ENCODE data around the gene MLPH. TPM values are rescaled to one million over a fixed set of nuclear protein-coding genes. Genes with fewer than 3 reads are reported as not detected.

Gene MLPH
- polyA plus RNA-seq, 1 of the 3 experiments (the other 2 are of a cell fraction), result 93.6 TPM

GRCh38 chr2:237491515-237492118 is 4.6 kb downstream of the MLPH start:
- Histone ChIP-seq H3K9me3 (peaks cover 3% of the 10 kb centered on the region; the same call in 1 of the 2 replicates), H4K20me1 (ENCODE audit: insufficient read depth) (no peaks in the 10 kb centered on the region), H3K4me1 (ENCODE audit: control insufficient read depth in 1 of 2, insufficient read depth in 2 of 2, low read depth in 1 of 2, low read length in 1 of 2) (peaks cover 5 to 10% of the 10 kb centered on the region in 2 experiments; a peak in 2 of 4 replicates), H2AFZ (ENCODE audit: low read depth) (no peak overlapping the region), H3F3A (replicated peaks; ENCODE audit: insufficient read depth) (no peaks in the 10 kb centered on the region), H3K36me3 (replicated peaks in 1 of 2; ENCODE audit: control insufficient read depth in 1 of 2, insufficient read depth in 2 of 2, low read length in 1 of 2) (peaks cover 0 to 69% of the 10 kb centered on the region in 2 experiments), H3K4me3 (ENCODE audit: low read depth in 2 of 2, low read length in 1 of 2) (no peak overlapping the region), H3K79me2 (ENCODE audit: insufficient read depth) (peaks cover 99% of the 10 kb centered on the region), H3K27ac (ENCODE audit: low read depth in 2 of 2, low read length in 1 of 2) (no peak overlapping the region), H3K4me2 (no peak overlapping the region), H3K9ac (no peak overlapping the region), H3K27me3 (ENCODE audit: insufficient read depth) (no peaks in the 10 kb centered on the region), H3K9me2 (no peaks in the 10 kb centered on the region)
- ChIA-PET CTCF (interaction anchor here (1.4 to 1.9 kb wide), 2 partner anchors 8 to 80 kb away, joined by 3 to 5 read pairs; no protein-coding TSS in a partner anchor), POLR2A (no interaction called here)
- TF ChIP-seq NRF1 (IDR thresholded peaks at IDR 0.05; ENCODE audit: low read depth, low read length) (no peak), EP300 (IDR thresholded peaks at IDR 0.05; ENCODE audit: borderline replicate concordance in 1 of 2, low read depth in 1 of 2, low read length in 1 of 2) (no peak), EZH2phosphoT487 (IDR thresholded peaks at IDR 0.05; ENCODE audit: borderline replicate concordance, low read depth) (no peak), USF1 (IDR thresholded peaks at IDR 0.05; ENCODE audit: borderline replicate concordance, low read depth) (no peak)
- 78% methylated on average over 8 of the region's 8 CpGs for WGBS (ENCODE audit: low lambda C conversion rate)
- DNase-seq, result no peak

GRCh38 chr2:237492137-237492890 is 5.3 kb downstream of the MLPH start:
- H3K36me3 ChIP-seq (replicated peaks in 1 of 2; ENCODE audit: control insufficient read depth in 1 of 2, insufficient read depth in 2 of 2, low read length in 1 of 2), result peaks cover 0 to 74% of the 10 kb centered on the region in 2 experiments
- H3K4me1 ChIP-seq (ENCODE audit: control insufficient read depth in 1 of 2, insufficient read depth in 2 of 2, low read depth in 1 of 2, low read length in 1 of 2), result peaks cover 5% of the 10 kb centered on the region in 2 experiments; a peak in 2 of 4 replicates
- CTCF ChIA-PET, result interaction anchor here (1.1 to 1.9 kb wide), 3 partner anchors 9 to 80 kb away, joined by 3 to 5 read pairs (median 3); no protein-coding TSS in a partner anchor
- TF ChIP-seq GATA2 (CRISPR knock-in tag; IDR thresholded peaks at IDR 0.05), result no peak
- TF ChIP-seq YY1 (IDR thresholded peaks at IDR 0.05; ENCODE audit: low read depth), result no peak
- TF ChIP-seq MXI1 (IDR thresholded peaks at IDR 0.05; ENCODE audit: low read depth, low read length), result no peak
- no peak for TF ChIP-seq PBX3 (IDR thresholded peaks at IDR 0.05)
- no peak for TF ChIP-seq MAX (IDR thresholded peaks at IDR 0.05; ENCODE audit: low read depth)
- no peak for TF ChIP-seq MEF2A (IDR thresholded peaks at IDR 0.05; ENCODE audit: borderline replicate concordance, low read depth)
- TF ChIP-seq IRF3 (IDR thresholded peaks at IDR 0.05; ENCODE audit: low read depth, low read length), result no peak
- TF ChIP-seq USF2 (IDR thresholded peaks at IDR 0.05; ENCODE audit: borderline replicate concordance, low read depth, low read length), result no peak
- no peak for TF ChIP-seq RAD21 (IDR thresholded peaks at IDR 0.05; ENCODE audit: low read length)
- no peak for TF ChIP-seq EP300 (IDR thresholded peaks at IDR 0.05; ENCODE audit: borderline replicate concordance in 1 of 2, low read depth in 1 of 2, low read length in 1 of 2)
- no peak for TF ChIP-seq CTCF (IDR thresholded peaks at IDR 0.05)

More at GRCh38 chr2:237492137-237492890, 5.3 kb downstream of the MLPH start:
- WGBS (ENCODE audit: low lambda C conversion rate), result 89% methylated on average over 5 of the region's 6 CpGs
- Histone ChIP-seq H3K27me3 (ENCODE audit: insufficient read depth) (no peaks in the 10 kb centered on the region), H3F3A (replicated peaks; ENCODE audit: insufficient read depth) (peaks cover 1% of the 10 kb centered on the region), H2AFZ (ENCODE audit: low read depth) (no peak overlapping the region), H3K9me2 (no peaks in the 10 kb centered on the region), H3K9ac (no peak overlapping the region), H3K4me3 (ENCODE audit: low read depth in 2 of 2, low read length in 1 of 2) (no peak overlapping the region), H4K20me1 (ENCODE audit: insufficient read depth) (no peaks in the 10 kb centered on the region), H3K9me3 (peaks cover 3% of the 10 kb centered on the region; the same call in 1 of the 2 replicates), H3K79me2 (ENCODE audit: insufficient read depth) (peaks cover 99% of the 10 kb centered on the region), H3K4me2 (no peak overlapping the region), H3K27ac (ENCODE audit: low read depth in 2 of 2, low read length in 1 of 2) (peak overlapping the region in 1 of 2 experiments; percentile 100; a peak in 1 of 4 replicates)
- POLR2A ChIA-PET, result no interaction called here
- DNase-seq, result no peak
